ENCODE data around the gene RASSF8.
"Not testable (repeated sequence)": the region's sequence is repeated elsewhere in the genome, so short reads cannot be mapped to it uniquely, and the experiment has no call there.

Gene RASSF8

GRCh38 chr12:26031827-26032226 is 73.3 kb downstream of the RASSF8 start:
- DNase-seq: no peak

GRCh38 chr12:26032290-26032689 is 73.8 kb downstream of the RASSF8 start:
- DNase-seq: no peak

- DNase-seq: no peak
These were observed 74.3 kb downstream of the RASSF8 start for GRCh38 chr12:26032719-26033241.

GRCh38 chr12:26034371-26035142 is 76.1 kb downstream of the RASSF8 start:
- DNase-seq: no peak

- DNase-seq: no peak
These were observed 78.4 kb downstream of the RASSF8 start for GRCh38 chr12:26036877-26037276.

GRCh38 chr12:26037615-26038220 is 79.2 kb downstream of the RASSF8 start:
- no peak for DNase-seq

- no peak for DNase-seq
These were observed 84.2 kb downstream of the RASSF8 start for GRCh38 chr12:26042645-26043044.

- DNase-seq: no peak
These were observed 84.9 kb downstream of the RASSF8 start for GRCh38 chr12:26043135-26044006.

- no peak for DNase-seq
These were observed 85.5 kb downstream of the RASSF8 start for GRCh38 chr12:26044007-26044394.

- DNase-seq: no peak
These were observed 86.1 kb downstream of the RASSF8 start for GRCh38 chr12:26044592-26044991.

- no peak for DNase-seq
These were observed 87.7 kb downstream of the RASSF8 start for GRCh38 chr12:26046203-26046602.

- DNase-seq: no peak
These were observed 88.4 kb downstream of the RASSF8 start for GRCh38 chr12:26046906-26047305.

GRCh38 chr12:26047401-26048226 is 89.1 kb downstream of the RASSF8 start:
- DNase-seq: no peak

GRCh38 chr12:26052652-26053051 is 94.2 kb downstream of the RASSF8 start:
- no peak for DNase-seq

GRCh38 chr12:26054383-26054782 is 95.9 kb downstream of the RASSF8 start:
- DNase-seq: no peak

- no peak for DNase-seq
These were observed 96.6 kb downstream of the RASSF8 start for GRCh38 chr12:26055087-26055486.

GRCh38 chr12:26056335-26056734 is 97.9 kb downstream of the RASSF8 start:
- DNase-seq: no peak

GRCh38 chr12:26057271-26057670 is 98.8 kb downstream of the RASSF8 start:
- not testable (repeated sequence) for DNase-seq

- DNase-seq: no peak
These were observed 99.8 kb downstream of the RASSF8 start for GRCh38 chr12:26058308-26058707.

GRCh38 chr12:26058818-26059217 is 100.3 kb downstream of the RASSF8 start:
- no peak for DNase-seq

- no peak for DNase-seq
These were observed 103.5 kb downstream of the RASSF8 start for GRCh38 chr12:26062006-26062405.

- no peak for DNase-seq
These were observed 104.1 kb downstream of the RASSF8 start for GRCh38 chr12:26062566-26062965.

GRCh38 chr12:26065451-26065850 is 107.0 kb downstream of the RASSF8 start:
- DNase-seq: no peak

Data from DMS79 treated with DMSO at 0.1 percent for 48 hours (cell line).